ENCODE results near the gene COASY. TPM values are rescaled to one million over a fixed set of nuclear protein-coding genes. Genes with fewer than 3 reads are reported as not detected.
A peak's percentile ranks its signal among the peaks of the same experiment; 100 is the strongest.

The COASY gene
- 10 to 100 TPM; 46.4 to 91.7 (median 57.6) TPM for total RNA-seq

GRCh38 chr17:42561897-42562387, at the start of gene COASY:
TSS of gene COASY (plus strand) at chr17:42562148. CDS start at chr17:42562623, 475 bp downstream.
- Histone ChIP-seq H3K4me3 (peak within 1 kb of the TSS; percentile 66 to 92 (median 85)), H3K27me3 (no peaks in the 10 kb centered on the region), H3K27ac (peak within 1 kb of the TSS; percentile 88 to 93 (median 92)), H3K4me1 (peaks cover 18 to 52% (median 41%) of the 10 kb centered on the region in 4 donors), H3K36me3 (peaks cover 0 to 6% (median 0%) of the 10 kb centered on the region in 4 donors), H3K9me3 (no peaks in the 10 kb centered on the region)
- 1% methylated on average over 26 of the region's 26 CpGs; no CpG with 5 or more reads in 1 of the 2 donors for WGBS, 2 donors (ENCODE audit: low coverage in 1 of 2)
- intact Hi-C loops (cut with DNase I; ENCODE audit: low total_unique reads), result no loop called here
- peak; percentile 98 for DNase-seq
- peak; percentile 79 for TF ChIP-seq POLR2A (IDR thresholded peaks at IDR 0.05)
- TF ChIP-seq POLR2AphosphoS5 (IDR thresholded peaks at IDR 0.05), result peak; percentile 79 to 94 (median 92)
- no peak for TF ChIP-seq CTCF (IDR thresholded peaks at IDR 0.05)
- no peak for TF ChIP-seq EP300 (IDR thresholded peaks at IDR 0.05; ENCODE audit: low read depth)
- in situ Hi-C loops (cut with MboI; ENCODE audit: low pct_ligation_motif_present in 1 of 4, low pct_unique_long_range_greater_than_20kb in 1 of 4, low sequenced_read_pairs in 3 of 4), result no loop called here

- in situ Hi-C loops (cut with MboI; ENCODE audit: low pct_ligation_motif_present in 1 of 4, low pct_unique_long_range_greater_than_20kb in 1 of 4, low sequenced_read_pairs in 3 of 4), result loop anchor here in 2 of 4 donors (5.0 to 25.0 kb wide), 4 partner anchors 85 to 200 kb away; partner anchors contain the start of gene CAVIN1 (in 1 of the 2)
- H3K27ac ChIP-seq, result peak overlapping the region; percentile 40 to 64 (median 46)
- no peak for DNase-seq
- no peak overlapping the region for H3K4me3 ChIP-seq
- H3K9me3 ChIP-seq, result no peaks in the 10 kb centered on the region
- H3K4me1 ChIP-seq, result peaks cover 0 to 20% (median 4%) of the 10 kb centered on the region in 4 donors
- no peaks in the 10 kb centered on the region for H3K27me3 ChIP-seq
- peaks cover 0 to 23% (median 2%) of the 10 kb centered on the region in 4 donors for H3K36me3 ChIP-seq
- intact Hi-C loops (cut with DNase I; ENCODE audit: low total_unique reads), result no loop called here
- WGBS, 2 donors (ENCODE audit: low coverage in 1 of 2), result 87 to 88% methylated on average over 5 to 9 of the region's 9 CpGs
- TF ChIP-seq POLR2AphosphoS5 (IDR thresholded peaks at IDR 0.05) (no peak), POLR2A (IDR thresholded peaks at IDR 0.05) (no peak), CTCF (IDR thresholded peaks at IDR 0.05) (no peak), EP300 (IDR thresholded peaks at IDR 0.05; ENCODE audit: low read depth) (no peak)
Measured at GRCh38 chr17:42512246-42512645, 49.7 kb upstream of the COASY start.

GRCh38 chr17:42512733-42513251, 49.2 kb upstream of the COASY start:
- in situ Hi-C loops (cut with MboI; ENCODE audit: low pct_ligation_motif_present in 1 of 4, low pct_unique_long_range_greater_than_20kb in 1 of 4, low sequenced_read_pairs in 3 of 4), result loop anchor here in 2 of 4 donors (5.0 to 25.0 kb wide), 4 partner anchors 85 to 200 kb away; partner anchors contain the start of gene CAVIN1 (in 1 of the 2)
- Histone ChIP-seq H3K27ac (peak overlapping the region; percentile 40 to 64 (median 46)), H3K9me3 (no peaks in the 10 kb centered on the region), H3K27me3 (no peaks in the 10 kb centered on the region), H3K4me1 (peaks cover 2 to 26% (median 8%) of the 10 kb centered on the region in 4 donors), H3K4me3 (no peak overlapping the region), H3K36me3 (peaks cover 0 to 18% (median under 1%) of the 10 kb centered on the region in 4 donors)
- TF ChIP-seq EP300 (IDR thresholded peaks at IDR 0.05; ENCODE audit: low read depth) (no peak), POLR2AphosphoS5 (IDR thresholded peaks at IDR 0.05) (no peak), CTCF (IDR thresholded peaks at IDR 0.05) (no peak), POLR2A (IDR thresholded peaks at IDR 0.05) (no peak)
- no peak for DNase-seq
- intact Hi-C loops (cut with DNase I; ENCODE audit: low total_unique reads), result no loop called here
- 61% methylated on average over 6 of the region's 6 CpGs; no CpG with 5 or more reads in 1 of the 2 donors for WGBS, 2 donors (ENCODE audit: low coverage in 1 of 2)

GRCh38 chr17:42513686-42514085, 48.3 kb upstream of the COASY start:
- no peaks in the 10 kb centered on the region for H3K9me3 ChIP-seq
- peak overlapping the region; percentile 40 to 64 (median 46) for H3K27ac ChIP-seq
- H3K4me3 ChIP-seq, result no peak overlapping the region
- no peaks in the 10 kb centered on the region for H3K27me3 ChIP-seq
- 89 to 97% methylated on average over 5 to 11 of the region's 11 CpGs for WGBS, 2 donors (ENCODE audit: low coverage in 1 of 2)
- no peak for TF ChIP-seq CTCF (IDR thresholded peaks at IDR 0.05)
- TF ChIP-seq POLR2AphosphoS5 (IDR thresholded peaks at IDR 0.05), result no peak
- TF ChIP-seq EP300 (IDR thresholded peaks at IDR 0.05; ENCODE audit: low read depth), result no peak
- intact Hi-C loops (cut with DNase I; ENCODE audit: low total_unique reads), result no loop called here
- in situ Hi-C loops (cut with MboI; ENCODE audit: low pct_ligation_motif_present in 1 of 4, low pct_unique_long_range_greater_than_20kb in 1 of 4, low sequenced_read_pairs in 3 of 4), result loop anchor here in 2 of 4 donors (5.0 to 25.0 kb wide), 4 partner anchors 86 to 201 kb away; partner anchors contain the start of gene CAVIN1 (in 1 of the 2)
- H3K4me1 ChIP-seq, result peaks cover 11 to 35% (median 17%) of the 10 kb centered on the region in 4 donors
- peaks cover 0 to 10% (median 0%) of the 10 kb centered on the region in 4 donors for H3K36me3 ChIP-seq
- DNase-seq, result no peak

Data from transverse colon (tissue), 4 donors.